ENCODE data around the gene TUBB6. TPM values are rescaled to one million over a fixed set of nuclear protein-coding genes. Genes with fewer than 3 reads are reported as not detected.

The TUBB6 gene
- total RNA-seq, 1 experiment from 2014 or later, result 240 TPM

- TF ChIP-seq CREB1 (CRISPR knock-in tag; IDR thresholded peaks at IDR 0.05) (0 out of 2 replicates have a peak, but pooled peaks have one; percentile 28), ZNF121 (CRISPR knock-in tag; IDR thresholded peaks at IDR 0.05) (peak; percentile 88), PREB (CRISPR knock-in tag; IDR thresholded peaks at IDR 0.05; ENCODE audit: borderline replicate concordance) (no peak), RORB (CRISPR knock-in tag; IDR thresholded peaks at IDR 0.05) (no peak), ZNF671 (CRISPR knock-in tag; IDR thresholded peaks at IDR 0.05) (no peak), ZBTB21 (CRISPR knock-in tag; IDR thresholded peaks at IDR 0.05; ENCODE audit: borderline replicate concordance) (no peak), GABPB1 (CRISPR knock-in tag; IDR thresholded peaks at IDR 0.05) (0 out of 2 replicates have a peak, but pooled peaks have one; percentile 27), JUN (CRISPR knock-in tag; IDR thresholded peaks at IDR 0.05) (no peak), JAZF1 (CRISPR knock-in tag; IDR thresholded peaks at IDR 0.05) (no peak), ZNF138 (CRISPR knock-in tag; conservative IDR thresholded peaks at IDR 0.05) (no peak), CTCF (IDR thresholded peaks at IDR 0.05) (no peak), GRHL2 (CRISPR knock-in tag; IDR thresholded peaks at IDR 0.05; ENCODE audit: insufficient replicate concordance, severe bottlenecking) (no peak), ERG (CRISPR knock-in tag; IDR thresholded peaks at IDR 0.05) (no peak), GTF2I (CRISPR knock-in tag; conservative IDR thresholded peaks at IDR 0.05) (no peak), PRRX2 (CRISPR knock-in tag; IDR thresholded peaks at IDR 0.05) (no peak), ZNF416 (CRISPR knock-in tag; IDR thresholded peaks at IDR 0.05) (no peak), ZNF317 (CRISPR knock-in tag; IDR thresholded peaks at IDR 0.05; ENCODE audit: borderline replicate concordance, low read depth) (no peak), NFATC4 (CRISPR knock-in tag; IDR thresholded peaks at IDR 0.05) (no peak), ZSCAN18 (CRISPR knock-in tag; IDR thresholded peaks at IDR 0.05) (no peak), ATF3 (CRISPR knock-in tag; conservative IDR thresholded peaks at IDR 0.05) (no peak), NR3C1 (CRISPR knock-in tag; conservative IDR thresholded peaks at IDR 0.05; ENCODE audit: low read depth) (no peak), MLX (CRISPR knock-in tag; IDR thresholded peaks at IDR 0.05) (no peak)
Observed at GRCh38 chr18:12278215-12278671, 29.8 kb upstream of the TUBB6 start (continued).

Measured in WTC11 (cell line).